Panc1 (cell line): ENCODE measurements around the gene HDGFL2. TPM values are rescaled to one million over a fixed set of nuclear protein-coding genes. Genes with fewer than 3 reads are reported as not detected.

Experiments
- ATAC-seq: fragments of 200-7000 bp; cut with Tn5 transposase; 2 replicates; pipeline ENCODE4 v1.9.1; 2020; ENCODE audit warnings: mild to moderate bottlenecking, moderate library complexity
- BruUV-seq: library from RNA; stranded (reverse); fragments of 400-500 nt; replicated peaks from 2 replicates; lab custom pipeline; 2021; lab: Mats Ljungman, UMichigan
- CTCF ChIA-PET: fragments of 300-600 bp; sonication (Branson Sonifier 250); formaldehyde crosslinking; loops from one replicate; lab custom pipeline; 2022; ENCODE audit warnings: antibody characterized with exemption; lab: Charles Lee
- POLR2A ChIA-PET: fragments of 300-600 bp; sonication (Branson Sonifier 250); formaldehyde crosslinking; loops from one replicate; lab custom pipeline; 2022; ENCODE audit warnings: antibody characterized with exemption; lab: Charles Lee
- DNase-seq: peaks from one replicate; pipeline ENCODE4 v3.0.0-alpha.2; 2010; ENCODE audit warnings: low read depth, low spot score
- H3K27ac ChIP-seq: 2 replicates; pipeline ENCODE4 v1.5.1; 2011; ENCODE audit warnings: mild to moderate bottlenecking, low read length, inconsistent platforms
- H3K27me3 ChIP-seq: fragments of 200-500 bp; sonication (Bioruptor generic); 2 replicates; pipeline ENCODE4 v1.6.0; 2014; ENCODE audit warnings: low read length, inconsistent platforms; ENCODE audit not compliant: control insufficient read depth, insufficient read depth
- H3K36me3 ChIP-seq: fragments of 200-500 bp; sonication (Bioruptor generic); 2 replicates; pipeline ENCODE4 v1.5.1; 2014; ENCODE audit warnings: inconsistent platforms, mild to moderate bottlenecking, low read length, moderate library complexity; ENCODE audit not compliant: control insufficient read depth, insufficient read depth
- H3K4me1 ChIP-seq: 2 replicates; pipeline ENCODE4 v1.5.1; 2011; ENCODE audit warnings: inconsistent platforms, mild to moderate bottlenecking, low read length, moderate library complexity; ENCODE audit not compliant: control insufficient read depth, insufficient read depth
- H3K4me3 ChIP-seq, 2 experiments: 2 replicates each; pipeline ENCODE4 v1.5.1; 2011 to 2012; ENCODE audit warnings: low read depth in 2 of 2, low read length in 2 of 2, mild to moderate bottlenecking in 2 of 2, inconsistent platforms in 1 of 2, moderate library complexity in 1 of 2
- H3K9me3 ChIP-seq: fragments of 200-500 bp; sonication (Bioruptor generic); 2 replicates; pipeline ENCODE4 v1.5.1; 2014; ENCODE audit warnings: low read depth, mild to moderate bottlenecking, inconsistent platforms, low read length, moderate library complexity; ENCODE audit not compliant: control insufficient read depth, insufficient read depth
- CTCF ChIP-seq: fragments of 450-650 bp; IDR thresholded peaks from 2 replicates; pipeline ENCODE4 v1.5.1; 2017; ENCODE audit warnings: mild to moderate bottlenecking
- POLR2AphosphoS5 ChIP-seq: IDR thresholded peaks from 2 replicates; pipeline ENCODE4 v1.6.1; 2012; ENCODE audit warnings: mild to moderate bottlenecking, low read depth, low read length, moderate library complexity
- REST ChIP-seq, 2 experiments: IDR thresholded peaks; 2 replicates each; pipeline ENCODE4 v1.6.1; 2011 to 2012; ENCODE audit warnings: low read depth in 2 of 2, control low read depth in 1 of 2, low read length in 1 of 2, mild to moderate bottlenecking in 1 of 2, moderate library complexity in 1 of 2; ENCODE audit not compliant: insufficient read depth in 1 of 2
- SIN3A ChIP-seq: IDR thresholded peaks from 2 replicates; pipeline ENCODE4 v1.6.1; 2012; ENCODE audit warnings: low read depth, mild to moderate bottlenecking, low read length, moderate library complexity, borderline replicate concordance; ENCODE audit not compliant: insufficient read depth
- TCF7L2 ChIP-seq: IDR thresholded peaks from 2 replicates; pipeline ENCODE4 v1.6.1; 2011; ENCODE audit warnings: mild to moderate bottlenecking, low read depth, low read length, inconsistent platforms
- in situ Hi-C: cut with HindIII; loops from 2 replicates; pipeline ENCODE4 v1.10.0; 2016; ENCODE audit warnings: low sequenced_read_pairs, low pct_unique_long_range_greater_than_20kb
- intact Hi-C: fragments of 100-400 bp; cut with micrococcal nuclease; formaldehyde crosslinking; loops from one replicate; pipeline ENCODE4 v1.10.0; 2022; ENCODE audit not compliant: unreplicated experiment
- total RNA-seq: library from RNA; stranded (reverse); gene quantifications from one replicate; pipeline ENCODE4 v1.2.1, GENCODE V29; 2021; ENCODE audit not compliant: unreplicated experiment

HDGFL2 gene
- total RNA-seq, 1 experiment from 2014 or later, result 56.9 TPM

- POLR2A ChIA-PET, result no interaction called here
- H3K27ac ChIP-seq, result no peak overlapping the region
These were observed 34.5 kb downstream of the HDGFL2 start for GRCh38 chr19:4506449-4507149.

GRCh38 chr19:4507150-4507452 lies 35.0 kb downstream of the HDGFL2 start:
- ChIA-PET CTCF (interaction anchor here (0.7 kb wide), 1 partner anchor 18 kb away, joined by 3 read pairs; no protein-coding TSS in a partner anchor), POLR2A (interaction anchor here (0.6 kb wide), 1 partner anchor 36 kb away, joined by 5 read pairs; no protein-coding TSS in a partner anchor)
- in situ Hi-C loops (no loop called here), intact Hi-C loops (no loop called here)
- TF ChIP-seq CTCF, result no peak
- Histone ChIP-seq H3K4me1 (no peaks in the 10 kb centered on the region), H3K9me3 (no peaks in the 10 kb centered on the region), H3K27ac (no peak overlapping the region), H3K27me3 (no peaks in the 10 kb centered on the region), H3K4me3 (no peak overlapping the region), H3K36me3 (no peaks in the 10 kb centered on the region)
- ATAC-seq, result no peak
- DNase-seq, result no peak
- BruUV-seq, result no TSS peak

More at GRCh38 chr19:4506449-4507149, 34.5 kb downstream of the HDGFL2 start:
- no peak for ATAC-seq
- TF ChIP-seq SIN3A, result no peak
- TF ChIP-seq REST (IDR thresholded peaks at IDR 0.05; ENCODE audit: insufficient read depth in 1 of 2, low read depth in 2 of 2, low read length in 1 of 2), result no peak
- TF ChIP-seq CTCF, result no peak
- TF ChIP-seq POLR2AphosphoS5, result no peak
- no peak for TF ChIP-seq TCF7L2
- no peaks in the 10 kb centered on the region for H3K36me3 ChIP-seq
- no peaks in the 10 kb centered on the region for H3K9me3 ChIP-seq
- CTCF ChIA-PET, result no interaction called here
- H3K27me3 ChIP-seq, result no peaks in the 10 kb centered on the region
- DNase-seq, result no peak
- in situ Hi-C loops, result no loop called here
- BruUV-seq, result no TSS peak
- H3K4me3 ChIP-seq, result no peak overlapping the region
- no peaks in the 10 kb centered on the region for H3K4me1 ChIP-seq
- intact Hi-C loops, result no loop called here
